ENCODE measurements around the gene DMPK. TPM values are rescaled to one million over a fixed set of nuclear protein-coding genes. Genes with fewer than 3 reads are reported as not detected.

DMPK gene, protein sequence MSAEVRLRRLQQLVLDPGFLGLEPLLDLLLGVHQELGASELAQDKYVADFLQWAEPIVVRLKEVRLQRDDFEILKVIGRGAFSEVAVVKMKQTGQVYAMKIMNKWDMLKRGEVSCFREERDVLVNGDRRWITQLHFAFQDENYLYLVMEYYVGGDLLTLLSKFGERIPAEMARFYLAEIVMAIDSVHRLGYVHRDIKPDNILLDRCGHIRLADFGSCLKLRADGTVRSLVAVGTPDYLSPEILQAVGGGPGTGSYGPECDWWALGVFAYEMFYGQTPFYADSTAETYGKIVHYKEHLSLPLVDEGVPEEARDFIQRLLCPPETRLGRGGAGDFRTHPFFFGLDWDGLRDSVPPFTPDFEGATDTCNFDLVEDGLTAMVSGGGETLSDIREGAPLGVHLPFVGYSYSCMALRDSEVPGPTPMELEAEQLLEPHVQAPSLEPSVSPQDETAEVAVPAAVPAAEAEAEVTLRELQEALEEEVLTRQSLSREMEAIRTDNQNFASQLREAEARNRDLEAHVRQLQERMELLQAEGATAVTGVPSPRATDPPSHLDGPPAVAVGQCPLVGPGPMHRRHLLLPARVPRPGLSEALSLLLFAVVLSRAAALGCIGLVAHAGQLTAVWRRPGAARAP
- total RNA-seq, result 115 and 129 TPM in 2 replicates

DNA sequence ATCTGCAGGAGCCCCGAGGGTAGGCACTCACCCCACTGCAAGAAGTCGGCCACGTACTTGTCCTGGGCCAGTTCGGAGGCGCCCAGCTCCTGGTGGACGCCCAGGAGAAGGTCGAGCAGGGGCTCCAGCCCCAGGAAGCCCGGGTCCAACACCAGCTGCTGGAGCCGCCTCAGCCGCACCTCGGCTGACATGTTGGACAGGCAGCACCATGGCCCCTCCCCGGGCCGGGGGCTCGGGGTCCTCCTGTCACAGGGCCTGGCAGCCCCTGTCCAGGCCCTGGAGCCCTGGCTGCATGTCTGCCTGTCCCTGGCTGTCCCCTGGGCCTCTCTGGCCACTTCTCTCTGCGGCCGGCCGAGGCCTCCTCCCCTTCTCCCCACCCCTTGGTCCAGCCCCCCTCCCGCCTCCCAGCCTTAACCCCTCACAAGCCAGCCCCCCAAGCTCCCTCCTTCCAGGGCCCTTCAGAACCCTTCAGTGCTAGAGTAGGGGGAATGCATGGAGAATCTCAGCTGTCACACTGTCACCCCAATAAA lies at the start of gene DMPK:
Gene DMPK, minus strand, starts transcription at position 329 of the 530 bp plus-strand sequence. Its CDS starts 138 bp downstream, at position 191.

DNA sequence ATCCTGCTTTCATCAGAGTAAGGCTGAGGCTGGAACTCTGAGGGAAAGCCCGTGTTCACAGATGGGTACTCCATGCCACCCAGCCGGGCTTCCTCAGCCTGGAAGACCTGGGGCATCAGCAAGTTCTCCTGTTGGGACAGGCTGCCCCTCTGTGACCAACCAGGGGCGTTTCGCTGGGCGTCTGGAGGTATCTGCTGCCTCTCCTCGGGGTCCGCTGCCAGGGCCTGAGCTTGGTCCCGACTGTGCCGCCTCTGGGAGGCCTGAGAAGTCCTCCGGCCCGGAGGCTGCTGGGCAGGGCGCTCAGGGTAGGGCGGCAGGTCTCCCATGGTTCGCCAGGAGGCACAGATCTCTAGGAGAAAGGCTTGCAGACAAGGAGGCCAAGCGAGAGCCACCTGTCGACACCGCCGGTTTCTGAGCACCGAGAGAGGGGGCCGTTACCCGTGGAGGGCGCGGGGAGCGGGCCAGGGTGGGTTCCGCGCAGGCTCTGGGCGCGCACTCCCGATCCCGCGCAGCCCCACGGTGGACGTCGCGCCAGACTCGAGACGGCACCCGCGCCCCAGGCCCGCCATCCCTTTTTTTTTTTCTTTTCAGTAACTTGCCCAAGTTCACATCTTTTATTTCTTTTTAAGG lies 32.7 kb upstream of the DMPK start, which contains the start of gene RSPH6A:
Gene RSPH6A, minus strand, starts transcription at position 458 of the 630 bp plus-strand sequence. Its CDS starts 132 bp downstream, at position 326.

DNA sequence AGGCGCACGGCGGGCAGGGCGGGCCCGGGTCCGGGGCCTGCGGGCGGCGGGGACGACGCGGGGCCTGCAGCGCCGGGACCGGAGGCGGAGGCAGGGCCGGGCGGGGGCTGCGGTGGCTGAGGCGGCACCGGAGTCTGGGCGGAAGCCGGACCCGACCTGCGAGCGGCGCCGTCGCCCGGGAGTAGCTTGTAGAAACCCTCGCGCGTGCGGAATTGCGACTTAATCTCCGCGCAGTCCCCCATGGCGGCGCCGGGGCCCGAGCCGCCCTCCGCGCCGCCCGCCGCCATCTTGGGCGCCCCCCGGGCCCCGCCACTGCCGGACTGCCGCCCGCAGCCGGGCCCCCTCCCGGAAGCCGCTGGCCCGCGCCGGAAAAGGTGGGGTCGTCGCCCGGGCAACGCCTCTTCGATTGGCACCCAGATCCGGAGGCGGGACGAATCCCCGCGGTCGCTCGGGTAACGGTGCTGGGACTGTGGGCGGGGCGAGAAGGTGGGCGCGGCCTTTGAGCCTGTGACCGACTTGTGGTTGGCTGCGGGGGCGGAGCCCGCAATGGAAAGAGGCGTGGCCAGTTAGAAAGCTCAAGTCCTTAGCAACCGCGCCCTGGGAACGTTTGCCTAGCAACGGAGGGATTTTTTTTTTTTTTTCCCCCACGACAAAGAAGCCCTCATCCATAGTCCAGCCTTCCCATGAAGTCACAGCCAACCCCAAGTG lies 10.3 kb upstream of the DMPK start, which contains the start of gene DMWD:
Gene DMWD, minus strand, starts transcription at position 376 of the 708 bp plus-strand sequence. Its CDS starts 89 bp downstream, at position 287.

DNA sequence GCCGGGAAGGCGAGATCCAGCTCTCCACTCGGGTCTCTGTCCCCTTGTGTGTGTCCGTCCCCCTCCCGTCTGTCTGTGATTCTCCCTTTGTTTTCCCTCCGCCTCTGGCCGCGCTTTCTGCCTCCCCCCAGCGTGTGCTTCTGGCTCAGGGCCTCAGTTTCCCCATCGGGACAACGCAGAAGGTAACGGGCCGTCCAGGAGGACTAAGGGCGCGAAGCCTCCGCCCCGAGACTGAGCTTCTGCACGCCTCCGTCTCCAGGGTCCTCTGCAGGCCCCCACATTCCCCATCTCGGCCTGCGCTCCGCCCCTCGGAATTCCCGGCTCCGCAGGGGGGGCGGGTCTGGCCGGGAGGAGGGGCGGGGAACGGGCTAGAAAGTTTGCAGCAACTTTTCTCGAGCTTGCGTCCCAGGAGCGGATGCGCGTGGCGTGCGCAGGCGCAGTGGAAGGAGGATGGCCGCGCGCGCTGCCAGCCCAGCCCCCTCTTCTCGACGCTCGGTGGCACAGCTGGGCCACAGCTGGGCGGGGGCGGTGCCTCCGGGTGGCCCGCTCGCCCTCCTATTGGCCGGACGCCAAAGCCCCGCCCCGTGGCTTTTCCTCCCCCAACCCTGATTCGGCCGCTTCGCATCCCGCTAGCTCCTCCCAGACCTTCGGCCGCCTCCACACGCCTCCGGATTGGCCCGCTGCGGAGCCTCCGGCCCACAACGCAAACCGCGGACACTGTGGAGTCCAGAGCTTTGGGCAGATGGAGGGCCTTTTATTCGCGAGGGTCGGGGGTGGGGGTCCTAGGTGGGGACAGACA lies 13.1 kb downstream of the DMPK start, which contains the start of gene SIX5:
Gene SIX5, minus strand, starts transcription at position 269 of the 799 bp plus-strand sequence. CDS start 408 bp downstream, outside the sequence.

DNA sequence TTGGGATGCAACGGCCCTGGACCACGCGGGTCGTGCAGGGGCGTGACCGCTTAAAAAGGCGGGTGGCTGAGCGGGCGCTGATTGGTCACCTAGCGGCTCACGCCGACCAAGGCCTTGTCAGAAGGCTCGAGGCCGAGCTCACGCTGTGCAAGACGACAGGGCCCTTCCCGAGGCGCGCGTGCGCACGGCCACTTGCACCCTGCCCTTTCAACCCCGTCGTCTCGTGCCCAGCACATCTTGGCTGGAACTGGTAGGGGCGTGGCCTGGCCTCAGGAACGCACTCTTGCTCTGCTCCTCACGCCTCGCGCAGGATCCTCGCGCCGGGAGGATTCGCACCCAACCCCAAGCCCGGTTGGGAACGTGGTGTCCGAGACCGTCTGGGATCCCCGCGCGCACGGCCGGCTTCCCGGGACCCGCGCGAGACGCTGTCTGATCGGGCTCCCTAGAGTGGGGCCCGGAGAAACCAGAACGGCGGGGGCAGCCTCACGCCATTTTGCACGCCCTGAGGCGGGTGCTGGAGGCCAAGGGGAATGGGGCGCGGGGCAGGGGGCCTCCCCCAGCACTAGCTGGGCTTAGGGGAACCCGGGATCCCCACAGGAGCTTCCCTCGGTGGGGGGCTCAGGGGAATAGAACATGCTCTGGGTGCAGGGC lies 49.0 kb downstream of the DMPK start, which contains the start of gene MEIOSIN:
Gene MEIOSIN, plus strand, starts transcription at position 280 of the 651 bp plus-strand sequence. CDS start 1,938 bp downstream, outside the sequence.

DNA sequence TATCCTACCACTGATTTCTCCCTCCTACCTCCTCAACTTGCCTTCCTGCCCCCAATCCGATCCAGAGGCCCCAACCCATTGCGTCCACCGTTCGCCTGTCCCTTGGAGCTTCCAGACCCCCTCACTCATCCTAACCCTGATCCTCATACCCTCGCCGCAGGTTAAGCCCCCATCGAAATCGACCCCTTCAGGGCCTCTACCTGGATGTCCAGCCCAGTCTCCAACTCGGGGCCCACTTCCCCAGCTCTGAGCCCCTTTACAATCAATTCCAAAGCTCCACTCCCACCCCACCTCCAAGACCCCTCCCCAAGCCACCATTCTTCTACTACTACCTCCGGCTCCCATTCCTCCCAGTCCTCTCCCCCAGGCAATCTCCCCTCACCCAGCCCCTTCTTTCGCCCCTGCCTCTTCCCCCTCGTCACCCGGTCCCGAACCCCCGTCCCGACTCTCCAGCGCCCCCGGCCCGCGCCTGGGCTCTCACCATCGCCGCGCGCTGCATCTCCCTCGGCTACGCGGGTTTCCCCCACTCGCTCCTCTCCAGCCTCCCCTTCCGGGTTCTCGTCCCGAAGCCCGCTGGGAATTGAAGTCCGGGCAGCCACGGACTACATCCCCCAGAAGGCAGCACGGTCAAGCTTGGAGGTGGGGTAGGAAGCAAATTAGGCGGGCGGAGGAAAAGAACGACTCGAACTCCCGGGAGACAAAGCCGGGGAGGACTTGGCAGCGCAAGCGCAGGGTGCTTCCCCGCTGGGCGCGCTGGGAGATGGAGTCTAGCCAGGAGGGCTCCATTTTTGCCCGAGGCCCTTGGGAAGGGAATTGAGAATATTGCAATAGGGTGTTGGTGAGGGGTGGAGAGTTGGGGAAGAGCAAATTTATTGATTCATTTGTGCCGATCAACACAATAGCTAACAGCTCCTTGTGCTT lies 51.7 kb downstream of the DMPK start, which contains the start of gene FBXO46:
Gene FBXO46, minus strand, starts transcription at position 529 of the 921 bp plus-strand sequence. CDS start 17,401 bp downstream, outside the sequence.

Other genes with a start within 250 kb of the DMPK start
- gene OPA3, start 197.7 kb downstream of the DMPK start, total RNA-seq, result 12.0 and 16.3 TPM in 2 replicates
- gene GPR4, start 180.3 kb downstream of the DMPK start, total RNA-seq, result not detected in 2 replicates
- gene EML2, start 143.1 kb downstream of the DMPK start, total RNA-seq, result 25.2 and 27.0 TPM in 2 replicates
- 0.49 TPM in 1 of 2 replicates, not detected in the other for gene GIPR, start 114.3 kb downstream of the DMPK start, total RNA-seq
- 116 and 182 TPM in 2 replicates for gene SNRPD2, start 90.5 kb downstream of the DMPK start, total RNA-seq
- gene QPCTL, start 89.8 kb downstream of the DMPK start, total RNA-seq, result 21.7 and 23.0 TPM in 2 replicates
- gene FBXO46, start 51.6 kb downstream of the DMPK start, total RNA-seq, result 8.8 and 9.7 TPM in 2 replicates
- gene MEIOSIN, start 49.1 kb downstream of the DMPK start, total RNA-seq, result not detected in 2 replicates
- 15.3 and 17.2 TPM in 2 replicates for gene SIX5, start 13.2 kb downstream of the DMPK start, total RNA-seq
- gene DMWD, start 10.4 kb upstream of the DMPK start, total RNA-seq, result 67.4 and 90.9 TPM in 2 replicates
- 0.16 and 0.24 TPM in 2 replicates for gene RSPH6A, start 32.8 kb upstream of the DMPK start, total RNA-seq
- 42.0 and 44.0 TPM in 2 replicates for gene SYMPK, start 80.7 kb upstream of the DMPK start, total RNA-seq
- gene FOXA3, start 81.8 kb upstream of the DMPK start, total RNA-seq, result not detected in 2 replicates
- 41.0 and 44.3 TPM in 2 replicates for gene IRF2BP1, start 103.7 kb upstream of the DMPK start, total RNA-seq
- 1.6 and 2.4 TPM in 2 replicates for gene MYPOP, start 120.1 kb upstream of the DMPK start, total RNA-seq
- not detected in 2 replicates for gene NANOS2, start 132.3 kb upstream of the DMPK start, total RNA-seq
- not detected in 2 replicates for gene NOVA2, start 191.4 kb upstream of the DMPK start, total RNA-seq
- 4.2 and 10.1 TPM in 2 replicates for gene CCDC61, start 213.0 kb upstream of the DMPK start, total RNA-seq
- gene PGLYRP1, start 240.6 kb upstream of the DMPK start, total RNA-seq, result not detected in 2 replicates

Data from hair follicle dermal papilla cell (primary cell).